GM13977 (cell line): ENCODE data around the gene KRTAP10-4.

Experiments used
- DNase-seq: peaks from one replicate; pipeline ENCODE4 v3.0.0; 2012; ENCODE audit warnings: low spot score
- in situ Hi-C: fragments of 300-500 bp; cut with MboI; formaldehyde crosslinking; loops from one replicate; pipeline ENCODE4 v1.12.0; 2022; ENCODE audit warnings: low sequenced_read_pairs, low pct_unique_long_range_greater_than_20kb, mixed read lengths, inconsistent platforms; ENCODE audit not compliant: unreplicated experiment
- TF ChIP-seq, protein P1 (sequence below): IDR thresholded peaks from 2 replicates; pipeline ENCODE4 v1.5.1; 2012; ENCODE audit warnings: mild to moderate bottlenecking, control low read depth; ENCODE audit not compliant: insufficient read depth; ENCODE audit errors: extremely low read depth, missing control alignments

Gene KRTAP10-4

DNA sequence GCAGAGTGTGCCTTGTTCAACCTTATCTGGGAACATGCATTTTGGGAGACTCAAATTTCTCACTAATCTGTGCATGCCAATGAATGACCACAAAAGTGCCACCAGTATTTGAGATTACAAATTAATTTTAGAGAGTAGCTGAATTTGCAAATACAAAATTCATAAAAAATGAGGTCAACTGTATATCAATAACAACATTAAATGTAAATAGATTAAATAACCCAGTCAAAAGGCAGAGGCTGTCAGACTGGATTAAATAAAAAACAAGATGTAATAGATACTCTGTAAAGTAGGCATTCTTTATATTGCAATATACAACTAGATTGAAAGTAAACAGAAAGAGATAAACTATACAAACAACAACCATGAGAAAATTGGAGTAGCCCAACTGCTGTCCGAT lies 9.4 kb upstream of the KRTAP10-4 start:
- TF ChIP-seq, protein P1, sequence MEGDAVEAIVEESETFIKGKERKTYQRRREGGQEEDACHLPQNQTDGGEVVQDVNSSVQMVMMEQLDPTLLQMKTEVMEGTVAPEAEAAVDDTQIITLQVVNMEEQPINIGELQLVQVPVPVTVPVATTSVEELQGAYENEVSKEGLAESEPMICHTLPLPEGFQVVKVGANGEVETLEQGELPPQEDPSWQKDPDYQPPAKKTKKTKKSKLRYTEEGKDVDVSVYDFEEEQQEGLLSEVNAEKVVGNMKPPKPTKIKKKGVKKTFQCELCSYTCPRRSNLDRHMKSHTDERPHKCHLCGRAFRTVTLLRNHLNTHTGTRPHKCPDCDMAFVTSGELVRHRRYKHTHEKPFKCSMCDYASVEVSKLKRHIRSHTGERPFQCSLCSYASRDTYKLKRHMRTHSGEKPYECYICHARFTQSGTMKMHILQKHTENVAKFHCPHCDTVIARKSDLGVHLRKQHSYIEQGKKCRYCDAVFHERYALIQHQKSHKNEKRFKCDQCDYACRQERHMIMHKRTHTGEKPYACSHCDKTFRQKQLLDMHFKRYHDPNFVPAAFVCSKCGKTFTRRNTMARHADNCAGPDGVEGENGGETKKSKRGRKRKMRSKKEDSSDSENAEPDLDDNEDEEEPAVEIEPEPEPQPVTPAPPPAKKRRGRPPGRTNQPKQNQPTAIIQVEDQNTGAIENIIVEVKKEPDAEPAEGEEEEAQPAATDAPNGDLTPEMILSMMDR = no peak
- DNase-seq = no peak
- in situ Hi-C loops = no loop called here

DNA sequence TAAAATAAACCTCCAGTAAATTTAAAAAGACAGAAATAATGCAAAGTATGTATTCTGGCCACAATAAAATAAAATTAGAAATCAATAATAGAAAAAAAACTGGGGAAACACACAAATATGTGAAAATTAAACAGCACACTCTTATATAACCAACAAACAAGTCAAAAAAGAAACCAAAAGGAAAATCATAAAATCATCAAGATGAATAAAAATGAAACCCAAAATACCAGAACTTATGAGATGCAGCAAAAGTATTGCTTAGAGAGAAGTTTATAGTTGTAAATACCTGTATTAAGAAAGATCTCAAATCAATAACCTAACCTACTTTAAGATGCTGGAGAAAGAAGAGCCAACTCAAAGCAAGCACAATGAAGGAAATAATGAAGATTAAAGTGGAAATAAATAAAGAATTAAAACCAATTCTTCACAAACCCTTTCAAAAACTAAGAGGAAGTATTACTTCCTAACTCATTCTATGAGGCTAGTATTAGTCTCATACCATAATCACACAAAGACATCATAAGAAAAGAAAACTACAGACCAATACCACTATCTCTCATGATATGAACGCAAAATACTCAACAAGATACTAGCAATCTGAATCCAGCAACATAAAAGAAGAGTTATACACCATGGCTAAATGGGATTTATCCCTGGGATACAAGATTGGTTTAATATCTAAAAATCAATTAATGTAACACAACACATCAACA lies 8.5 kb upstream of the KRTAP10-4 start:
- no peak for DNase-seq
- in situ Hi-C loops = no loop called here
- TF ChIP-seq, protein P1 = no peak

DNA sequence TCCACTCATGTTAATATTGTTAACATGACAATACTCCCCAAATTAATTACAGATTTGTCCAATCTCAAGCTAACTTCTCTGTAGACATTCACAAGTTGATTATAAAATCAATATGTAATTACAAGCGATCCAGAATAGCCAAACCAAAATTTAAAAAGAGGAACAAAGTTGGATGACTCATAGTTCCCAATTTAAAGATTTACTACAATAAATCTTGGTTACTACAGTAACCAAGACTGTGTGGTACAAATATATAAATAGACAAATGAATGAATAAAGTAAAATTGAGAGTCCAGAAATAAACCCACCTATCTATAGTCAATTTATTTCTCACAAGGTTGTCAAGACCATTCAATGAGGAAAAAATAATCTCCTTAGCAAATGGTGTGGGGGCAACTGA lies 7.1 kb upstream of the KRTAP10-4 start:
- TF ChIP-seq, protein P1 = no peak
- in situ Hi-C loops = no loop called here
- no peak for DNase-seq

DNA sequence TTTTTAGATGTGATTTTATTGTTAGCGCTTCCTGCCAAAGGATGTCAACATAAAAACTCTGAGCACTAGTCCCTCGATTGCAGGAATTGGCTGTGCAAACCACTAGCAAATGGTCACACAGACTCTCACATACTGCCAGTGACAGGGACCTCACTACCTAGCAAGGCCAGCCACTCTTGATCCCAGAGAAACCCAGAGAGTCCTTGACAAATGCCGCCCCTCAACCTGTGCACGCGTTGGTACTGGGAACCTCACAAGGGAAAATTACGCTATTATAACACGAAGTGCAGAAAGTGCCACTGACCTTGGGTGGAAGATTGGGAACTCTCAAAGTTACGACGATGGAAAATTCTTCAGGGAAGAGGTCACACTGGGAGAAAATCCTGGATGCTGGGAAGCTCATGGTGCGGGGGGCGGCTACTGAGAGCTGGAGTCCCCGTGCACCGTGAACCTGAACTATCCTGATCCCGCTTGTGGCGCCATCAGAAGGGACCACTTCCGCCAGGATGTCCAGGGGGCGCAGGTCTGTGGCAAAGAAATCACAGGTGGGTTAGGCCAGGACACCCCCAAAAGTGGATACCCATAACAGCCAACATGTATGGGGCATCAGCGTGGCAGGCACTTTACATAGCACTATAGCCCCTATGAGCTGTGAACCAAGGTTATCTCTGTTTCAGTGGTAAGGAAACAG lies 5.9 kb upstream of the KRTAP10-4 start:
- in situ Hi-C loops = no loop called here
- no peak for DNase-seq
- TF ChIP-seq, protein P1 = no peak

DNA sequence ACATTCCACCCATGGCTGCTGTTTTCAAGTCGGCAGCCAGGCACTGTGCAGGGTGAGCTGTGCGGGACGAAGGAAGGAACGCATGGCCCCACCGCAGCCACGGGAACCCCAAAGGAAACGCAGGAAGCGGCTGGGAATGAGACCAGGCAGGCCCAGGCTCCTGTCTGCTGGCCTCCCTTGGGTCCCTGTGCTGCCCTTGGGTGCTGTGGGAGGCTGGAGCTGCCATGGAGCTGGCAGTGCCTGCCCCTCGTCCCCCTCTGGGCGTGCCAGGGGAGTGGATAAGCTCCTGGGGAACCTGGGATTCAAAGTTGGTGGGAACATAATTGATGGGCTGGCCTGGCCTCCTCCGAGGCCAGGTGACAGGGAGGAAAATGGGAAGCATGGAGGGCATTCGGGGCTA lies 5.3 kb upstream of the KRTAP10-4 start:
- TF ChIP-seq, protein P1 = no peak
- no peak for DNase-seq
- in situ Hi-C loops = no loop called here

DNA sequence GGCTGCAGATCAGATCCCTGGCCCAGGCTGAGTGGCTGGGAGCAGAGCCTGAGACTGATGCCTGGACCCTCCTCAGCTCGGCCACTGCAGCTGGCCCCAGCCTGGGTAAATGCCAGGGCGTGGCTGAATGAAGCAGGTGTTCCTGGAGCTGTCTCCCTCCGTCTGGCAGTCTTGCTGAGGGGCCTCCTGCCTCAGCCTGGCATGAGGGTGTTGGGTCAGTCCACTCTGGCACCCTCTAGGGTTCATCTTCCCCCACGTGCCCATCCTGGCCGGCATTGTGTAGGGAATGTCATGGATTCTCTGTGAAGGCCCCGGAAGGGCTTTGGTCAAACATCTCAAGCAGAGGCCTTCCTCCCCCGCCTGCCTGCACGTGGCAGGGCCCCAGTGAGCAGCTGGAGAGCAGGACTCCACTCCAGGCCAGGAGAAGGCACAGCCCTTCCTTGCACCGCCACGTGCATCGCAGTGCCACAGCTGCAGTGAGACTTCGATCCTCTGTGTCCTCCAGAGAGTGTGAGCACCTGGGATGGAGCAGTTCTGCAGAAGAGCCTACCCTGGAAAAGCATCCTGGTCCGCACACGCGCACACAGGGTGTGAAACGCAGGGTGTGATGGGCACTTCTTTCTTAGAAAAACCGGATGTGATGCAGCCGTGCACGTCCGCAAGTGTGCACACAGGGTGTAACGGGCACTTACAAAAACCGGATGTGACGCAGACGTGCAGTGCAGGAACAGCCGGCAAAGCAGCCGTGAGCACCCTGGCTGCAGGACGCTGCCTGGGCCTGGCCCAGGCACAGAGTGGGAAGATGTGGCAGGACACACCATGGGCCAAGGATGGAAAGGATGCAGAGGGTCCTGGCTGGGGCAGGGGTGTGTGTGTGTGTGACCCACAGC lies 4.6 kb upstream of the KRTAP10-4 start:
- no peak for DNase-seq
- TF ChIP-seq, protein P1 = no peak
- in situ Hi-C loops = no loop called here
